Measurements from ENCODE around the gene APOL3.
"Not testable (repeated sequence)": the region's sequence is repeated elsewhere in the genome, so short reads cannot be mapped to it uniquely, and the experiment has no call there.

The APOL3 gene

GRCh38 chr22:36100134-36100824, 60.3 kb downstream of the APOL3 start:
- no peak for DNase-seq
- no peaks in the 10 kb centered on the region for H3K27me3 ChIP-seq (replicated peaks)
- in situ Hi-C loops (cut with HindIII; ENCODE audit: low pct_ligation_motif_present, low sequenced_read_pairs), result no loop called here
- TF ChIP-seq CTCF (IDR thresholded peaks at IDR 0.05; ENCODE audit: low read depth, low read length, missing control alignments), result no peak
- H3K36me3 ChIP-seq (replicated peaks), result no peaks in the 10 kb centered on the region
- no peak overlapping the region for H3K27ac ChIP-seq
- H3K4me3 ChIP-seq (ENCODE audit: low read depth, low read length), result no peak overlapping the region

GRCh38 chr22:36099561-36099960, 61.0 kb downstream of the APOL3 start:
- H3K27ac ChIP-seq; H3K27me3 ChIP-seq (replicated peaks); H3K36me3 ChIP-seq (replicated peaks); in situ Hi-C loops (cut with HindIII; ENCODE audit: low pct_ligation_motif_present, low sequenced_read_pairs); DNase-seq; H3K4me3 ChIP-seq (ENCODE audit: low read depth, low read length): not testable (repeated sequence)

DNA sequence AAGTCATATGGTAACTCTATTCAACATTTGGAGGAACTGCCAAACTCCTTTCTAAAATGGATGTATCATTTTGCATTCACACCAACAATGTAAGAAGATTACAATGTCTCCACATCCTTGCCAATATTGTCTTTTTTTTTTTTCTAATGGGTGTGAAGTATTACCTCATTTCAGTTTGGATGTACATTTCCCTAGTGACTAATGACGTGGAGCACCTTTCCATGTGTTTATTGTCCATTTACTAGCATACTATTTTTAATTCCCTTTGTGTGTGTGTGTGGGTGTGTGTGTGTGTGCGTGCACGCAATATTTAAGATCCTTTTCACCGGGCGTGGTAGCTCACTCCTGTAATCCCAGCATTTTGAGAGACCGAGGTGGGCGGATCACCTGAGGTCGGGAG, 62.7 kb downstream of the APOL3 start:
- Histone ChIP-seq H3K27me3 (replicated peaks) (no peaks in the 10 kb centered on the region), H3K4me3 (ENCODE audit: low read depth, low read length) (no peak overlapping the region), H3K36me3 (replicated peaks) (no peaks in the 10 kb centered on the region), H3K27ac (no peak overlapping the region)
- in situ Hi-C loops (cut with HindIII; ENCODE audit: low pct_ligation_motif_present, low sequenced_read_pairs), result no loop called here
- TF ChIP-seq CTCF (IDR thresholded peaks at IDR 0.05; ENCODE audit: low read depth, low read length, missing control alignments), result no peak
- DNase-seq, result no peak

DNA sequence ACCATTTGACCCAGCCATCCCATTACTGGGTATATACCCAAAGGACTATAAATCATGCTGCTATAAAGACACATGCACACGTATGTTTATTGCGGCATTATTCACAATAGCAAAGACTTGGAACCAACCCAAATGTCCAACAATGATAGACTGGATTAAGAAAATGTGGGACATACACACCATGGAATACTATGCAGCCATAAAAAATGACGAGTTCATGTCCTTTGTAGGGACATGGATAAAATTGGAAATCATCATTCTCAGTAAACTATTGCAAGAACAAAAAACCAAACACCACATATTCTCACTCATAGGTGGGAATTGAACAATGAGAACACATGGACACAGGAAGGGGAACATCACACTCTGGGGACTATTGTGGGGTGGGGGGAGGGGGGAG, 69.8 kb downstream of the APOL3 start:
- DNase-seq; H3K27me3 ChIP-seq (replicated peaks); H3K4me3 ChIP-seq (ENCODE audit: low read depth, low read length); H3K36me3 ChIP-seq (replicated peaks); H3K27ac ChIP-seq; in situ Hi-C loops (cut with HindIII; ENCODE audit: low pct_ligation_motif_present, low sequenced_read_pairs): not testable (repeated sequence)

Measured in brain microvascular endothelial cell (primary cell).